T-helper 2 cell treated with Interferon-gamma antibody and Interleukin-4, amounts not matched to agents 100 ng/mL and 5 ng/mL, for 36 hours (primary cell): ENCODE results near the gene PGA4. TPM values are rescaled to one million over a fixed set of nuclear protein-coding genes. Genes with fewer than 3 reads are reported as not detected.

Experiments
- intact Hi-C: fragments of 100-400 bp; cut with micrococcal nuclease; formaldehyde crosslinking; loops from one replicate; pipeline ENCODE4 v1.15.1; 2023
- total RNA-seq: library from RNA; stranded (reverse); gene quantifications from 2 replicates; pipeline ENCODE4 v1.2.3, GENCODE V29; 2022

The PGA4 gene
- total RNA-seq, 1 donor from 2014 or later: not detected

GRCh38 chr11:61278001-61278470 lies 55.9 kb downstream of the PGA4 start:
- intact Hi-C loops: no loop called here

GRCh38 chr11:61279934-61280659 lies 58.0 kb downstream of the PGA4 start:
- intact Hi-C loops: no loop called here

- intact Hi-C loops: no loop called here
These were observed 58.9 kb downstream of the PGA4 start for GRCh38 chr11:61280883-61281580.

Other genes starting within 250 kb of the PGA4 start
- gene CD5, start 119.9 kb upstream of the PGA4 start, total RNA-seq: 358 and 362 TPM in 2 replicates
- 7.7 and 9.2 TPM in 2 replicates for gene VPS37C, start 60.9 kb upstream of the PGA4 start, total RNA-seq
- not detected in 2 replicates for gene PGA3, start 18.8 kb upstream of the PGA4 start, total RNA-seq
- gene PGA5, start 18.8 kb downstream of the PGA4 start, total RNA-seq: not detected in 2 replicates
- 2.9 and 3.8 TPM in 2 replicates for gene VWCE, start 73.0 kb downstream of the PGA4 start, total RNA-seq
- 231 and 237 TPM in 2 replicates for gene DDB1, start 110.8 kb downstream of the PGA4 start, total RNA-seq
- 42.6 and 44.4 TPM in 2 replicates for gene TKFC, start 110.9 kb downstream of the PGA4 start, total RNA-seq
- 41.6 and 42.9 TPM in 2 replicates for gene CYB561A3, start 139.5 kb downstream of the PGA4 start, total RNA-seq
- 51.3 and 54.5 TPM in 2 replicates for gene TMEM138, start 140.0 kb downstream of the PGA4 start, total RNA-seq
- gene TMEM216, start 170.2 kb downstream of the PGA4 start, total RNA-seq: 10.2 and 12.4 TPM in 2 replicates
- gene CPSF7, start 207.6 kb downstream of the PGA4 start, total RNA-seq: 120 and 123 TPM in 2 replicates
- 49.1 and 53.0 TPM in 2 replicates for gene SDHAF2, start 207.8 kb downstream of the PGA4 start, total RNA-seq